H9 (cell line): ENCODE measurements around the gene ASAP3. TPM values are rescaled to one million over a fixed set of nuclear protein-coding genes. Genes with fewer than 3 reads are reported as not detected.

Source experiments
- DNase-seq: peaks from one replicate; pipeline ENCODE4 v3.0.0-alpha.2; 2017
- H2AFZ ChIP-seq: one replicate; pipeline ENCODE4 v1.6.1; 2013; ENCODE audit warnings: mild to moderate bottlenecking, low read length, control low read depth, moderate library complexity
- H2AK5ac ChIP-seq: 2 replicates; pipeline ENCODE4 v1.6.1; 2013; ENCODE audit warnings: low read length, control low read depth, mixed read lengths; ENCODE audit not compliant: insufficient read length
- H2BK120ac ChIP-seq: one replicate; pipeline ENCODE4 v1.6.1; 2013; ENCODE audit warnings: low read depth, mild to moderate bottlenecking, low read length, control low read depth, inconsistent platforms; ENCODE audit not compliant: poor library complexity, severe bottlenecking
- H2BK12ac ChIP-seq: 2 replicates; pipeline ENCODE4 v1.6.1; 2013; ENCODE audit warnings: low read length, control low read depth, mixed read lengths, low read depth; ENCODE audit not compliant: insufficient read length
- H2BK15ac ChIP-seq: 2 replicates; pipeline ENCODE4 v1.6.1; 2013; ENCODE audit warnings: low read depth, low read length, control low read depth
- H2BK20ac ChIP-seq: one replicate; pipeline ENCODE4 v1.6.1; 2013; ENCODE audit warnings: low read depth, mild to moderate bottlenecking, low read length, control low read depth, inconsistent platforms; ENCODE audit not compliant: poor library complexity, severe bottlenecking
- H2BK5ac ChIP-seq: 2 replicates; pipeline ENCODE4 v1.6.1; 2013; ENCODE audit warnings: low read length, control low read depth, mixed read lengths; ENCODE audit not compliant: insufficient read length
- H3K14ac ChIP-seq: 2 replicates; pipeline ENCODE4 v1.6.1; 2013; ENCODE audit warnings: low read length, control low read depth; ENCODE audit not compliant: insufficient read depth
- H3K18ac ChIP-seq: 2 replicates; pipeline ENCODE4 v1.6.1; 2013; ENCODE audit warnings: low read depth, mild to moderate bottlenecking, mixed read lengths, low read length, control low read depth; ENCODE audit not compliant: insufficient read length
- H3K23ac ChIP-seq: 2 replicates; pipeline ENCODE4 v1.6.1; 2013; ENCODE audit warnings: low read length, control low read depth, mixed read lengths, low read depth; ENCODE audit not compliant: insufficient read length
- H3K23me2 ChIP-seq: 2 replicates; pipeline ENCODE4 v1.6.1; 2013; ENCODE audit warnings: low read depth, mild to moderate bottlenecking, mixed read lengths, low read length, control low read depth; ENCODE audit not compliant: insufficient read length, poor library complexity, severe bottlenecking
- H3K27ac ChIP-seq: 2 replicates; pipeline ENCODE4 v1.5.1; 2013; ENCODE audit warnings: low read length, control low read depth, mixed read lengths, low read depth; ENCODE audit not compliant: insufficient read length
- H3K27me3 ChIP-seq: 2 replicates; pipeline ENCODE4 v1.6.1; 2013; ENCODE audit warnings: low read length, control low read depth, inconsistent platforms; ENCODE audit not compliant: insufficient read depth
- H3K4ac ChIP-seq: 2 replicates; pipeline ENCODE4 v1.6.1; 2013; ENCODE audit warnings: low read depth, mild to moderate bottlenecking, control low read depth, inconsistent platforms, low read length, moderate library complexity
- H3K4me1 ChIP-seq: 2 replicates; pipeline ENCODE4 v1.6.1; 2013; ENCODE audit warnings: low read length, control low read depth, inconsistent platforms; ENCODE audit not compliant: insufficient read depth
- H3K4me2 ChIP-seq: 2 replicates; pipeline ENCODE4 v1.6.1; 2013; ENCODE audit warnings: low read length, control low read depth, mixed read lengths; ENCODE audit not compliant: insufficient read length, insufficient read depth
- H3K56ac ChIP-seq: 2 replicates; pipeline ENCODE4 v1.6.1; 2013; ENCODE audit warnings: low read depth, mild to moderate bottlenecking, mixed read lengths, low read length, control low read depth; ENCODE audit not compliant: insufficient read length
- H3K79me1 ChIP-seq: 2 replicates; pipeline ENCODE4 v1.6.1; 2013; ENCODE audit warnings: low read depth, mild to moderate bottlenecking, moderate library complexity, low read length, control low read depth, inconsistent platforms; ENCODE audit not compliant: insufficient read depth, poor library complexity, severe bottlenecking
- H3K79me2 ChIP-seq: 2 replicates; pipeline ENCODE4 v1.6.1; 2013; ENCODE audit warnings: low read length, control low read depth, inconsistent platforms; ENCODE audit not compliant: insufficient read depth
- H3K9ac ChIP-seq: 2 replicates; pipeline ENCODE4 v1.6.1; 2013; ENCODE audit warnings: low read length, control low read depth, mixed read lengths; ENCODE audit not compliant: insufficient read length; ENCODE audit errors: extremely low read depth
- H3K9me3 ChIP-seq: one replicate; pipeline ENCODE4 v1.6.1; 2013; ENCODE audit warnings: low read depth, low read length, inconsistent platforms; ENCODE audit not compliant: control insufficient read depth
- H3T11ph ChIP-seq: one replicate; pipeline ENCODE4 v1.6.1; 2013; ENCODE audit warnings: mild to moderate bottlenecking, low read length, control low read depth, inconsistent platforms
- H4K20me1 ChIP-seq: one replicate; pipeline ENCODE4 v1.6.1; 2013; ENCODE audit not compliant: control insufficient read depth, insufficient read length, insufficient read depth
- H4K5ac ChIP-seq: 2 replicates; pipeline ENCODE4 v1.6.1; 2013; ENCODE audit warnings: low read depth, mild to moderate bottlenecking, mixed read lengths, low read length, control low read depth; ENCODE audit not compliant: insufficient read length
- H4K8ac ChIP-seq: replicated peaks from 2 replicates; pipeline ENCODE4 v1.6.1; 2013; ENCODE audit warnings: low read length, control low read depth, mixed read lengths, low read depth; ENCODE audit not compliant: insufficient read length
- H4K91ac ChIP-seq: 2 replicates; pipeline ENCODE4 v1.6.1; 2013; ENCODE audit warnings: low read depth, mild to moderate bottlenecking, moderate library complexity, mixed read lengths, low read length, control low read depth; ENCODE audit not compliant: insufficient read length
- H3K27ac Mint-ChIP-seq, 3 experiments: 2 replicates in 2 of 3; 3 replicates in 1 of 3; pipeline ENCODE4 v1.8.0; 2020 to 2021; ENCODE audit warnings: mixed read lengths in 3 of 3, mild to moderate bottlenecking in 1 of 3, moderate library complexity in 1 of 3
- H3K27me3 Mint-ChIP-seq: 2 replicates; pipeline ENCODE4 v1.8.0; 2021; ENCODE audit warnings: low read depth, mild to moderate bottlenecking, moderate library complexity, mixed read lengths
- H3K36me3 Mint-ChIP-seq, 3 experiments: 2 replicates in 2 of 3; 3 replicates in 1 of 3; pipeline ENCODE4 v1.8.0; 2020 to 2021; ENCODE audit warnings: low read depth in 3 of 3, mixed read lengths in 3 of 3; ENCODE audit not compliant: insufficient read depth in 1 of 3
- H3K4me1 Mint-ChIP-seq, 2 experiments: 2 replicates each; pipeline ENCODE4 v1.8.0; 2020; ENCODE audit warnings: mixed read lengths in 2 of 2
- H3K4me3 Mint-ChIP-seq, 2 experiments: 2 replicates in 1 of 2; 3 replicates in 1 of 2; pipeline ENCODE4 v1.8.0; 2020 to 2021; ENCODE audit warnings: mild to moderate bottlenecking in 2 of 2, mixed read lengths in 2 of 2, moderate library complexity in 1 of 2
- H3K9me3 Mint-ChIP-seq, 2 experiments: 2 replicates in 1 of 2; 3 replicates in 1 of 2; pipeline ENCODE4 v1.8.0; 2020; ENCODE audit warnings: mild to moderate bottlenecking in 2 of 2, mixed read lengths in 2 of 2, moderate library complexity in 1 of 2
- CTCF ChIP-seq: fragments of 200-600 bp; sonication (generic); conservative IDR thresholded peaks from 3 replicates; pipeline ENCODE4 v1.8.0; 2021; ENCODE audit warnings: antibody characterized with exemption, mild to moderate bottlenecking
- WGBS: extraction: QIAGEN DNeasy Blood & Tissue Kit; methylation state at CpG from one replicate; pipeline ENCODE4 v1.1.7; 2013; ENCODE audit warnings: missing lambda C conversion rate, low lambda C conversion rate, mixed read lengths; ENCODE audit not compliant: insufficient read length; ENCODE audit errors: extremely low coverage; 5-methylcytosine and 5-hydroxymethylcytosine counted together
- total RNA-seq: library from RNA; stranded (reverse); gene quantifications from 2 replicates; pipeline ENCODE4 v1.2.1, GENCODE V29; 2021

ASAP3 gene
- total RNA-seq, 1 experiment from 2014 or later, result 26.7 TPM

DNA sequence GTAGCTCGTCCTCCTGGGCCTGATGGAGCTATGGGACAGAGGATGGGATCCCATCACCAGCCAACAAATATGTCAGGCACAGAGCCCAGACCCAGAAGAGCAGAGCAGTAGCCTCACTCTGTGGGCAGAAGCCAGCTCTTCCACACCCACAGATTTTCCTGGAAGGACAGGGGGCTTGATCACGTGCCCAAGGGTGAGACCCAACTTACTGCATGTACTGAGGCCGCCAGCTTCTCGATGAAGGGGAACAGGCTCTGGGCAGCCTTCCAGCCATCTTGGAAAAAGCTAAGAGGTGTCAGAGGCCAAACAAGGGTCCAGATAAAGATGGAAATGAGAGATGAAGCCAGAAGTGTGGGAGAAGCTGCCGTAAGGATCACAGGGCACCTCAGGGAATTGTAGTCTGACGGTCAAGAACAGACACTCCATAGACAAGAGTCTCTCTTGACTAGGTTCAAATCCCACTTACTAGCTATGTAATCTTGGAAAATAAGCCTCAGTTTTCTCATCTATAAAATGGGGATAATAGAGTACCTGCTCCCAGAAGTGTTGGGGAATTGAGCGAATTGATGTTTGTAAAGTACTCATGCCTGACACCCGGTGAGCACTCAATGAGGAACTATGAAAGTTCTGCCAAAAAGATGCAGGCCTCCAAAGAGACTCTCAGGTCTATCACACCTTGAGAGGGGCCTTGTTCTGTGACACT, 42.4 kb downstream of the ASAP3 start:
- no peak overlapping the region for H4K91ac ChIP-seq
- no peaks in the 10 kb centered on the region for H3K23me2 ChIP-seq
- H2BK5ac ChIP-seq, result no peak overlapping the region
- H3K23ac ChIP-seq, result no peak overlapping the region
- no peaks in the 10 kb centered on the region for H3K27me3 ChIP-seq
- no peak overlapping the region for H3K27ac ChIP-seq
- Mint-ChIP-seq H3K9me3 (no peaks in the 10 kb centered on the region), H3K4me3 (no peak overlapping the region), H3K4me1 (peaks cover 0 to 5% of the 10 kb centered on the region in 2 experiments; a peak in 2 of 4 replicates), H3K27me3 (no peaks in the 10 kb centered on the region; the same call in none of the 2 replicates), H3K36me3 (peaks cover 9 to 25% (median 13%) of the 10 kb centered on the region in 3 experiments; a peak in 5 of 7 replicates), H3K27ac (no peak overlapping the region)
- H3K9me3 ChIP-seq, result no peaks in the 10 kb centered on the region
- no CpG with 5 or more reads among the region's 8 CpGs for WGBS
- no peak overlapping the region for H4K5ac ChIP-seq
- H3K79me1 ChIP-seq, result no peaks in the 10 kb centered on the region
- no peak overlapping the region for H3K18ac ChIP-seq
- H4K8ac ChIP-seq, result no peak overlapping the region
- no peak overlapping the region for H3K4ac ChIP-seq
- no peaks in the 10 kb centered on the region for H3K79me2 ChIP-seq
- no peak overlapping the region for H2BK12ac ChIP-seq
- no peak overlapping the region for H2BK120ac ChIP-seq
- no peak overlapping the region for H3T11ph ChIP-seq
- no peak overlapping the region for H3K4me2 ChIP-seq
- H2BK15ac ChIP-seq, result no peak overlapping the region
- no peak overlapping the region for H2AFZ ChIP-seq
- no peak overlapping the region for H2AK5ac ChIP-seq
- DNase-seq, result no peak
- no peak overlapping the region for H2BK20ac ChIP-seq
- H3K14ac ChIP-seq, result no peak overlapping the region
- H4K20me1 ChIP-seq, result no peaks in the 10 kb centered on the region
- TF ChIP-seq CTCF, result no peak
- H3K4me1 ChIP-seq, result no peaks in the 10 kb centered on the region
- no peak overlapping the region for H3K9ac ChIP-seq
- no peak overlapping the region for H3K56ac ChIP-seq
